Measurements from ENCODE around the gene MEGF11.

DNA sequence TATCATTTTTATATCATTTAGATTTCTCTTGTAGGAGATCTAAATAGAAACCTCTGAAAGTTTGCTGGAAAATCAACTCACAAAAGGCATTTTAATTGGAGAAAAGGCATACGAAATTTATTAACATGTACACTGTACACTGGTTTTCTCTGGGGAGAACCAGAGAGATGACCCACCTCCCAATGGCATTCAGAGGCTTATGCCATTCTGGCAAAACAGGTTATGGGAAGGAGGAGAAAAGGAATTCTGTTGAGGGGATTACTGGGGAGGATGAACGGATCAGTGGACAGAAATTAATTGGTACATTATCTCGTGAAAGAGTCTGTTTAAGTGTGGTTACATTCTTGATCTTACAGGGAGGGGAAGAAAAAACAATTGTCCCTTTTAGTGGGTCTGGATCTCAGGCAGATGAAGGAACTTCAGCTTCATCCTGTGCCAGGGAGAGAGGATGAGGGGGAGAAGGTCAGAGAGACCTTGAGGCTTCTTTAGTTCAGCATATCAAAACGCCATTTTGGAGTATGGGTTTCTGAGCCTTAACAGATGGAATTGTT, 367.8 kb downstream of the MEGF11 start:
- TF ChIP-seq EZH2 (IDR thresholded peaks at IDR 0.05; ENCODE audit: low read length, unreplicated experiment) (no peak), CTCF (conservative IDR thresholded peaks at IDR 0.05; ENCODE audit: low read depth, low read length) (no peak), EZH2phosphoT487 (IDR thresholded peaks at IDR 0.05; ENCODE audit: borderline replicate concordance, low read length) (no peak)
